Measurements from ENCODE around the gene SMIM35. TPM values are rescaled to one million over a fixed set of nuclear protein-coding genes. Genes with fewer than 3 reads are reported as not detected.

Gene SMIM35
- total and polyA plus RNA-seq, 2 of the 4 experiments (the other 2 are of a cell fraction) = not detected

DNA sequence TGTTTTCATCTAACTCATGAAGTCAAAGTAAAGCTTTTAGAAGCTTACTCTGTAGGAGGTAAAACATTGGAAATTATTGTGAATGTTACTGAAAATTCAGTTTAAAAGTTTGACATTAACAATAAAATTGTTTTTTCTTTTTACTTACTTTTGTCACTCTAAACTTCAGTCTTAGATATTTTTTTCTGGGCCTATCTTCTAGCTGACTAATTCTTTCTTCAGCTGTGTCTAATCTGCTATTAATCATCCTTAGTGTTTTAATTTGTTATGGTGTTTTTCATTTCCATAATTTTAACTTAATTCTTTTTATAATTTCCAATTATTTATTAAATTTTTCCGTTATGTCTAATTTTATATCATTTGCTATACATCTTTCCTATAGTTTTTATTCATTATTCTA is 65.6 kb downstream of the SMIM35 start:
- CTCF ChIA-PET = interaction anchor here (1.4 kb wide), 1 partner anchor 213 kb away, joined by 3 read pairs; no protein-coding TSS in a partner anchor
- H4K5ac ChIP-seq (ENCODE audit: low read depth, low read length) = no peak overlapping the region
- no TSS peak for BruUV-seq (replicated peaks)

More for the DNA sequence above, 65.6 kb downstream of the SMIM35 start:
- no peak overlapping the region for H2AFZ ChIP-seq (replicated peaks; ENCODE audit: low read length, poor library complexity)
- H4K8ac ChIP-seq (ENCODE audit: low read depth in 2 of 2, low read length in 2 of 2) = no peak overlapping the region
- no peak overlapping the region for H3K56ac ChIP-seq (ENCODE audit: extremely low read depth, insufficient read depth, low read length)
- no peaks in the 10 kb centered on the region for H3K9me1 ChIP-seq (ENCODE audit: insufficient read depth, low read length)
- H3K4me2 ChIP-seq (ENCODE audit: low read depth, low read length) = no peak overlapping the region
- no peak overlapping the region for H2BK20ac ChIP-seq (ENCODE audit: low read depth, low read length)
- no peak overlapping the region for H4K91ac ChIP-seq (ENCODE audit: insufficient read depth, low read depth, low read length)
- H3K4ac ChIP-seq (ENCODE audit: low read depth, low read length) = no peak overlapping the region
- no peak overlapping the region for H3K23ac ChIP-seq (ENCODE audit: low read depth, low read length)
- DNase-seq = no peak
- H2AK5ac ChIP-seq (ENCODE audit: low read depth, low read length) = no peak overlapping the region
- H2BK5ac ChIP-seq (ENCODE audit: low read depth, low read length, poor library complexity, severe bottlenecking) = no peak overlapping the region
- H3K4me3 ChIP-seq (ENCODE audit: insufficient read depth, low read depth, low read length) = no peak overlapping the region
- intact Hi-C loops (cut with micrococcal nuclease) (no loop called here), dilution Hi-C loops (cut with HindIII; ENCODE audit: low sequenced_read_pairs, unreplicated experiment) (no loop called here), in situ Hi-C loops (cut with MboI; ENCODE audit: low sequenced_read_pairs) (no loop called here)
- H3K18ac ChIP-seq (ENCODE audit: low read depth, low read length) = no peak overlapping the region
- no peak for ATAC-seq (ENCODE audit: low read depth)
- no peak overlapping the region for H3K9ac ChIP-seq (ENCODE audit: low read depth, low read length)
- H3K27me3 ChIP-seq (ENCODE audit: control insufficient read depth, insufficient read depth, low read length) = no peaks in the 10 kb centered on the region
- WGBS, 2 experiments (ENCODE audit: extremely low coverage in 2 of 2, insufficient read length in 1 of 2) = no CpG with 5 or more reads among the region's 1 CpG
- no peaks in the 10 kb centered on the region for H3K9me3 ChIP-seq (ENCODE audit: control insufficient read depth, insufficient read depth, low read length)
- H2BK120ac ChIP-seq (ENCODE audit: low read depth, low read length) = no peak overlapping the region
- no peak overlapping the region for H2BK15ac ChIP-seq (ENCODE audit: low read depth, low read length)
- no peak overlapping the region for H3K14ac ChIP-seq (replicated peaks; ENCODE audit: low read depth, low read length)
- POLR2A ChIA-PET (ENCODE audit: unreplicated experiment) = no interaction called here
- no peaks in the 10 kb centered on the region for H3K4me1 ChIP-seq (ENCODE audit: control insufficient read depth, insufficient read depth, low read length)
- H2AK9ac ChIP-seq (replicated peaks; ENCODE audit: low read depth, low read length, poor library complexity) = no peak overlapping the region
- TF ChIP-seq CHD1 (IDR thresholded peaks at IDR 0.05; ENCODE audit: low read depth, low read length) = no peak
- TF ChIP-seq, protein P1, sequence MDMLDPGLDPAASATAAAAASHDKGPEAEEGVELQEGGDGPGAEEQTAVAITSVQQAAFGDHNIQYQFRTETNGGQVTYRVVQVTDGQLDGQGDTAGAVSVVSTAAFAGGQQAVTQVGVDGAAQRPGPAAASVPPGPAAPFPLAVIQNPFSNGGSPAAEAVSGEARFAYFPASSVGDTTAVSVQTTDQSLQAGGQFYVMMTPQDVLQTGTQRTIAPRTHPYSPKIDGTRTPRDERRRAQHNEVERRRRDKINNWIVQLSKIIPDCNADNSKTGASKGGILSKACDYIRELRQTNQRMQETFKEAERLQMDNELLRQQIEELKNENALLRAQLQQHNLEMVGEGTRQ (IDR thresholded peaks at IDR 0.05; ENCODE audit: low read depth, low read length) = no peak
- TF ChIP-seq FOS (IDR thresholded peaks at IDR 0.05; ENCODE audit: low read depth, low read length) = no peak
- TF ChIP-seq SMC3 (IDR thresholded peaks at IDR 0.05; ENCODE audit: low read depth, low read length) = no peak
- no peaks in the 10 kb centered on the region for H4K20me1 ChIP-seq (ENCODE audit: insufficient read depth, low read length)
- no peaks in the 10 kb centered on the region for H3K79me1 ChIP-seq (ENCODE audit: low read depth in 1 of 2, low read length in 2 of 2)
- no peaks in the 10 kb centered on the region for H3K36me3 ChIP-seq (ENCODE audit: control insufficient read depth, insufficient read depth, low read length)
- H3K27ac ChIP-seq (ENCODE audit: insufficient read depth, low read length) = no peak overlapping the region
